Measurements from ENCODE around the gene LIPK. TPM values are rescaled to one million over a fixed set of nuclear protein-coding genes. Genes with fewer than 3 reads are reported as not detected.
"Not testable (repeated sequence)": the region's sequence is repeated elsewhere in the genome, so short reads cannot be mapped to it uniquely, and the experiment has no call there.

LIPK gene
- total RNA-seq, 1 experiment from 2014 or later = not detected

GRCh38 chr10:88661577-88661976 is 44.5 kb upstream of the LIPK start:
- no peak for ATAC-seq
- no peaks in the 10 kb centered on the region for H3K79me2 ChIP-seq (ENCODE audit: low read length)
- H3K9ac ChIP-seq (ENCODE audit: low read length) = no peak overlapping the region
- TF ChIP-seq EZH2phosphoT487 (IDR thresholded peaks at IDR 0.05; ENCODE audit: borderline replicate concordance, low read length) (no peak), EZH2 (IDR thresholded peaks at IDR 0.05; ENCODE audit: low read length, unreplicated experiment) (no peak)
- TF ChIP-seq, protein P1, sequence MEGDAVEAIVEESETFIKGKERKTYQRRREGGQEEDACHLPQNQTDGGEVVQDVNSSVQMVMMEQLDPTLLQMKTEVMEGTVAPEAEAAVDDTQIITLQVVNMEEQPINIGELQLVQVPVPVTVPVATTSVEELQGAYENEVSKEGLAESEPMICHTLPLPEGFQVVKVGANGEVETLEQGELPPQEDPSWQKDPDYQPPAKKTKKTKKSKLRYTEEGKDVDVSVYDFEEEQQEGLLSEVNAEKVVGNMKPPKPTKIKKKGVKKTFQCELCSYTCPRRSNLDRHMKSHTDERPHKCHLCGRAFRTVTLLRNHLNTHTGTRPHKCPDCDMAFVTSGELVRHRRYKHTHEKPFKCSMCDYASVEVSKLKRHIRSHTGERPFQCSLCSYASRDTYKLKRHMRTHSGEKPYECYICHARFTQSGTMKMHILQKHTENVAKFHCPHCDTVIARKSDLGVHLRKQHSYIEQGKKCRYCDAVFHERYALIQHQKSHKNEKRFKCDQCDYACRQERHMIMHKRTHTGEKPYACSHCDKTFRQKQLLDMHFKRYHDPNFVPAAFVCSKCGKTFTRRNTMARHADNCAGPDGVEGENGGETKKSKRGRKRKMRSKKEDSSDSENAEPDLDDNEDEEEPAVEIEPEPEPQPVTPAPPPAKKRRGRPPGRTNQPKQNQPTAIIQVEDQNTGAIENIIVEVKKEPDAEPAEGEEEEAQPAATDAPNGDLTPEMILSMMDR (conservative IDR thresholded peaks at IDR 0.05; ENCODE audit: low read depth, low read length) = no peak
- ChIA-PET CTCF (no interaction called here), POLR2A (ENCODE audit: unreplicated experiment) (no interaction called here)
- no peaks in the 10 kb centered on the region for H3K36me3 ChIP-seq (ENCODE audit: low read depth, low read length)
- no peak for DNase-seq
- H3K27me3 ChIP-seq (ENCODE audit: low read length) = no peaks in the 10 kb centered on the region
- no peaks in the 10 kb centered on the region for H3K9me3 ChIP-seq (ENCODE audit: low read length)
- no peak overlapping the region for H3K4me3 ChIP-seq (ENCODE audit: low read length)
- no peaks in the 10 kb centered on the region for H4K20me1 ChIP-seq (ENCODE audit: low read length)
- no peaks in the 10 kb centered on the region for H3K9me2 ChIP-seq (replicated peaks; ENCODE audit: low read length)
- intact Hi-C loops (cut with micrococcal nuclease) = no loop called here
- no peak overlapping the region for H3K4me2 ChIP-seq (ENCODE audit: low read length)
- H2AFZ ChIP-seq (ENCODE audit: low read length) = no peak overlapping the region
- no peak overlapping the region for H3K27ac ChIP-seq (ENCODE audit: low read length)
- H3K4me1 ChIP-seq (ENCODE audit: insufficient read depth, low read length) = no peaks in the 10 kb centered on the region
- BruUV-seq (replicated peaks) = no TSS peak
- H3F3A ChIP-seq (ENCODE audit: low read length, unreplicated experiment) = no peaks in the 10 kb centered on the region

DNA sequence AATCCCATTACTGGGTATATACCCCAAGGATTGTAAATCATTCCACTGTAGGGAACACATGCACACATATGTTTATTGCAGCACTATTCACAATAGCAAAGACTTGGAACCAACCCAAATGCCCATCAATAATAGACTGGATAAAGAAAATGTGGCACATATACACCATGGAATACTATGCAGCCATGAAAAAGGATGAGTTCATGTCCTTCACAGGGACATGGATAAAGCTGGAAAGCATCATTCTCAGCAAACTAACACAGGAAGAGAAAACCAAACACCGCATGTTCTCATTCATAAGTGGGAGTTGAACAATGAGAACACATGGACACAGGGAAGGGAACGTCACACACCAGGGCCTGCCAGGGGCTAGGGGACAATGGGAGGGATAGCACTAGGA is 42.9 kb upstream of the LIPK start:
- H3K4me3 ChIP-seq (ENCODE audit: low read length); H3K27me3 ChIP-seq (ENCODE audit: low read length); H3K36me3 ChIP-seq (ENCODE audit: low read depth, low read length); CTCF ChIA-PET; H3K79me2 ChIP-seq (ENCODE audit: low read length); DNase-seq; H3K9me2 ChIP-seq (replicated peaks; ENCODE audit: low read length); ATAC-seq; H3K4me1 ChIP-seq (ENCODE audit: insufficient read depth, low read length); intact Hi-C loops (cut with micrococcal nuclease); BruUV-seq (replicated peaks); H2AFZ ChIP-seq (ENCODE audit: low read length); H3F3A ChIP-seq (ENCODE audit: low read length, unreplicated experiment); H3K9ac ChIP-seq (ENCODE audit: low read length); H4K20me1 ChIP-seq (ENCODE audit: low read length); H3K27ac ChIP-seq (ENCODE audit: low read length); POLR2A ChIA-PET (ENCODE audit: unreplicated experiment); H3K9me3 ChIP-seq (ENCODE audit: low read length); H3K4me2 ChIP-seq (ENCODE audit: low read length): not testable (repeated sequence)

GRCh38 chr10:88664142-88664541 is 41.9 kb upstream of the LIPK start, which contains the start of gene LIPF:
Gene LIPF (plus strand): TSS chr10:88664442. CDS start chr10:88667298, 2,856 bp downstream.
- no peaks in the 10 kb centered on the region for H3K79me2 ChIP-seq (ENCODE audit: low read length)
- TF ChIP-seq EZH2 (IDR thresholded peaks at IDR 0.05; ENCODE audit: low read length, unreplicated experiment) = no peak
- TF ChIP-seq, protein P1 (conservative IDR thresholded peaks at IDR 0.05; ENCODE audit: low read depth, low read length) = no peak
- no peak for TF ChIP-seq EZH2phosphoT487 (IDR thresholded peaks at IDR 0.05; ENCODE audit: borderline replicate concordance, low read length)
- intact Hi-C loops (cut with micrococcal nuclease) = no loop called here
- H3K4me3 ChIP-seq (ENCODE audit: low read length) = no peak within 1 kb of the TSS
- no peaks in the 10 kb centered on the region for H3K27me3 ChIP-seq (ENCODE audit: low read length)
- no peak within 1 kb of the TSS for H3K9ac ChIP-seq (ENCODE audit: low read length)
- H3K9me3 ChIP-seq (ENCODE audit: low read length) = no peaks in the 10 kb centered on the region
- no peaks in the 10 kb centered on the region for H4K20me1 ChIP-seq (ENCODE audit: low read length)
- H3K36me3 ChIP-seq (ENCODE audit: low read depth, low read length) = no peaks in the 10 kb centered on the region
- ChIA-PET CTCF (no interaction called here), POLR2A (ENCODE audit: unreplicated experiment) (no interaction called here)
- no peak within 1 kb of the TSS for H3K4me2 ChIP-seq (ENCODE audit: low read length)
- no TSS peak for BruUV-seq (replicated peaks)
- DNase-seq (no peak), ATAC-seq (no peak)
- no peak within 1 kb of the TSS for H3K27ac ChIP-seq (ENCODE audit: low read length)
- H3K9me2 ChIP-seq (replicated peaks; ENCODE audit: low read length) = no peaks in the 10 kb centered on the region
- H3F3A ChIP-seq (ENCODE audit: low read length, unreplicated experiment) = no peaks in the 10 kb centered on the region
- H2AFZ ChIP-seq (ENCODE audit: low read length) = no peak within 1 kb of the TSS
- H3K4me1 ChIP-seq (ENCODE audit: insufficient read depth, low read length) = no peaks in the 10 kb centered on the region
